Activated T-cell treated with anti-CD3 and anti-CD28 coated beads for 24 hours (primary cell): ENCODE data around the gene RPS25.
"Not testable (repeated sequence)": the region's sequence is repeated elsewhere in the genome, so short reads cannot be mapped to it uniquely, and the experiment has no call there.

Experiments used
- DNase-seq: peaks from one replicate; pipeline ENCODE4 v3.0.0-alpha.2; 2020; ENCODE audit warnings: low read depth

The RPS25 gene

GRCh38 chr11:119039471-119039870 is 21.3 kb upstream of the RPS25 start:
- DNase-seq, result not testable (repeated sequence)

GRCh38 chr11:119038884-119039283 is 20.7 kb upstream of the RPS25 start:
- no peak for DNase-seq

- no peak for DNase-seq
These were observed 16.7 kb upstream of the RPS25 start for GRCh38 chr11:119034813-119035212.

- not testable (repeated sequence) for DNase-seq
These were observed 15.3 kb upstream of the RPS25 start for GRCh38 chr11:119033421-119033820.

- DNase-seq, result no peak
These were observed 13.8 kb upstream of the RPS25 start for GRCh38 chr11:119031912-119032280.

- peak; percentile 99 for DNase-seq
These were observed 12.3 kb upstream of the RPS25 start, which contains the start of gene SLC37A4 for GRCh38 chr11:119030329-119031047. Gene SLC37A4, minus strand, starts transcription at chr11:119030877.

- DNase-seq, result no peak
These were observed 11.8 kb upstream of the RPS25 start for GRCh38 chr11:119030029-119030328.

GRCh38 chr11:119029340-119030028 is 11.3 kb upstream of the RPS25 start:
- DNase-seq, result peak; percentile 26

GRCh38 chr11:119029069-119029339 is 10.9 kb upstream of the RPS25 start:
- DNase-seq, result no peak

- no peak for DNase-seq
These were observed 10.4 kb upstream of the RPS25 start for GRCh38 chr11:119028346-119029068.

GRCh38 chr11:119027561-119028345 is 9.6 kb upstream of the RPS25 start:
- no peak for DNase-seq

- DNase-seq, result no peak
These were observed 8.8 kb upstream of the RPS25 start for GRCh38 chr11:119026970-119027369.

- no peak for DNase-seq
These were observed 8.0 kb upstream of the RPS25 start for GRCh38 chr11:119025978-119026766.

GRCh38 chr11:119025541-119025940 is 7.4 kb upstream of the RPS25 start:
- DNase-seq, result no peak

- DNase-seq, result no peak
These were observed 6.9 kb upstream of the RPS25 start for GRCh38 chr11:119025099-119025473.

GRCh38 chr11:119024430-119025098 is 6.4 kb upstream of the RPS25 start:
- DNase-seq, result no peak

GRCh38 chr11:119023741-119024140 is 5.6 kb upstream of the RPS25 start:
- no peak for DNase-seq

- no peak for DNase-seq
These were observed 3.5 kb upstream of the RPS25 start for GRCh38 chr11:119021631-119022030.

GRCh38 chr11:119019996-119020395 is 1.9 kb upstream of the RPS25 start:
- DNase-seq, result no peak

- not testable (repeated sequence) for DNase-seq
These were observed 766 bp downstream of the RPS25 start for GRCh38 chr11:119017377-119017776.
